Measurements from ENCODE around the gene ATP2B1. TPM values are rescaled to one million over a fixed set of nuclear protein-coding genes. Genes with fewer than 3 reads are reported as not detected.

ATP2B1 gene
- total RNA-seq, 2 donors from 2014 or later = 14.9 to 18.5 TPM

- H3K27ac ChIP-seq = no peak overlapping the region
- TF ChIP-seq, protein P1, sequence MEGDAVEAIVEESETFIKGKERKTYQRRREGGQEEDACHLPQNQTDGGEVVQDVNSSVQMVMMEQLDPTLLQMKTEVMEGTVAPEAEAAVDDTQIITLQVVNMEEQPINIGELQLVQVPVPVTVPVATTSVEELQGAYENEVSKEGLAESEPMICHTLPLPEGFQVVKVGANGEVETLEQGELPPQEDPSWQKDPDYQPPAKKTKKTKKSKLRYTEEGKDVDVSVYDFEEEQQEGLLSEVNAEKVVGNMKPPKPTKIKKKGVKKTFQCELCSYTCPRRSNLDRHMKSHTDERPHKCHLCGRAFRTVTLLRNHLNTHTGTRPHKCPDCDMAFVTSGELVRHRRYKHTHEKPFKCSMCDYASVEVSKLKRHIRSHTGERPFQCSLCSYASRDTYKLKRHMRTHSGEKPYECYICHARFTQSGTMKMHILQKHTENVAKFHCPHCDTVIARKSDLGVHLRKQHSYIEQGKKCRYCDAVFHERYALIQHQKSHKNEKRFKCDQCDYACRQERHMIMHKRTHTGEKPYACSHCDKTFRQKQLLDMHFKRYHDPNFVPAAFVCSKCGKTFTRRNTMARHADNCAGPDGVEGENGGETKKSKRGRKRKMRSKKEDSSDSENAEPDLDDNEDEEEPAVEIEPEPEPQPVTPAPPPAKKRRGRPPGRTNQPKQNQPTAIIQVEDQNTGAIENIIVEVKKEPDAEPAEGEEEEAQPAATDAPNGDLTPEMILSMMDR (IDR thresholded peaks at IDR 0.05) = no peak
- H3K27me3 ChIP-seq = no peaks in the 10 kb centered on the region
- H3K4me1 ChIP-seq = no peaks in the 10 kb centered on the region
- no peaks in the 10 kb centered on the region for H3K36me3 ChIP-seq
- no peak for DNase-seq (ENCODE audit: low spot score)
- no peaks in the 10 kb centered on the region for H3K9me3 ChIP-seq
- H3K4me3 ChIP-seq = no peak overlapping the region
These were observed 131.9 kb downstream of the ATP2B1 start for GRCh38 chr12:89576572-89577220.

- Histone ChIP-seq H3K36me3 (no peaks in the 10 kb centered on the region), H3K27ac (no peak overlapping the region), H3K27me3 (no peaks in the 10 kb centered on the region), H3K9me3 (no peaks in the 10 kb centered on the region), H3K4me3 (no peak overlapping the region), H3K4me1 (no peaks in the 10 kb centered on the region)
- TF ChIP-seq, protein P1 (IDR thresholded peaks at IDR 0.05) = no peak
- no peak for DNase-seq (ENCODE audit: low spot score)
These were observed 133.3 kb downstream of the ATP2B1 start for GRCh38 chr12:89575374-89575773.

GRCh38 chr12:89574736-89575208 is 133.9 kb downstream of the ATP2B1 start:
- Histone ChIP-seq H3K27ac (no peak overlapping the region), H3K4me1 (no peaks in the 10 kb centered on the region), H3K9me3 (no peaks in the 10 kb centered on the region), H3K4me3 (no peak overlapping the region), H3K36me3 (no peaks in the 10 kb centered on the region), H3K27me3 (no peaks in the 10 kb centered on the region)
- DNase-seq (ENCODE audit: low spot score) = no peak
- TF ChIP-seq, protein P1 (IDR thresholded peaks at IDR 0.05) = no peak

DNA sequence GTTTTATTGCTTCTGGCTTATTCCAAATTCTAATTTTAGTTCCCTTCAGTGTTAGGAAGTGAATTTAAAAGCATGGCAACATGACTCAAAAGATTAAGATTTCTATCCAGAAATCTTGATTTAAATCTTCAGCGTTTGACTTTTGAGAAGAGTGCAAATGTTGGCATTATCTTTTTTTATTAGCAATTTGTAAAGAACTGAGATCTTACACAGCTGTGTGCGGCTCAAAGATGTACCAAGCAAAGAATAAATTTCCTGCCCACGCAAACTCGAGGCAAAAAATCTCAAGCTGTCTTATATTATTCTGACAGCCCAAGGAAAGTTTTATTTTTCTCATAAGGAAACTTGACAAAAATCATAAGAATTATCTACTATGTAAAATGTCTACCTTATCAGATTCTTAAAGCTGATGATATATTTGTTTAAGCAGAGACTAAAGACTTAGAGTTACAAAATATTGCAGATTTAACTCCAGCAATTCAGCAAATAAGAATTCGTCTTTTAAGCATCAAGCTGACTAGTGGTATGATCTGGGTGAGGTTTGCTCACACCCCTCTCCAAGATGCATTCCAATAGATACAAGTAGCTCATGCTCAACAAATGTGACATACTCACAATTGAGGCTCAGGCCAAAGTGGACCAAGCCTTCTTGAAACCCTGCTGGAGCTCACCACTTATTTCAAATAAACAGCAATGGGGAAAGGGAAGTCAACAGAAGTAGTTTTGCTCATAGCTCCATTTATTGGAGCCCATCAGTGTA is 135.4 kb downstream of the ATP2B1 start:
- no peak overlapping the region for H3K27ac ChIP-seq
- no peaks in the 10 kb centered on the region for H3K9me3 ChIP-seq
- TF ChIP-seq, protein P1 (IDR thresholded peaks at IDR 0.05) = no peak
- H3K4me1 ChIP-seq = no peaks in the 10 kb centered on the region
- DNase-seq (ENCODE audit: low spot score) = no peak
- H3K36me3 ChIP-seq = no peaks in the 10 kb centered on the region
- H3K4me3 ChIP-seq = no peak overlapping the region
- no peaks in the 10 kb centered on the region for H3K27me3 ChIP-seq

GRCh38 chr12:89571491-89572195 is 137.0 kb downstream of the ATP2B1 start:
- DNase-seq (ENCODE audit: low spot score) = no peak
- Histone ChIP-seq H3K36me3 (no peaks in the 10 kb centered on the region), H3K9me3 (no peaks in the 10 kb centered on the region), H3K4me3 (no peak overlapping the region), H3K4me1 (no peaks in the 10 kb centered on the region), H3K27me3 (no peaks in the 10 kb centered on the region), H3K27ac (no peak overlapping the region)
- TF ChIP-seq, protein P1 (IDR thresholded peaks at IDR 0.05) = no peak

Measured in right atrium auricular region (tissue), 2 donors.